ENCODE data around the gene FREM2. TPM values are rescaled to one million over a fixed set of nuclear protein-coding genes. Genes with fewer than 3 reads are reported as not detected.

Gene FREM2
- not detected in 5 replicates for total RNA-seq (2022; extraction: Qiagen RNA extraction)

GRCh38 chr13:38686577-38687245 is at the start of gene FREM2:
Gene FREM2 (plus strand): TSS chr13:38687077. CDS start chr13:38687345, 268 bp downstream.

